ENCODE measurements around the gene FA2H.
"Not testable (repeated sequence)": the region's sequence is repeated elsewhere in the genome, so short reads cannot be mapped to it uniquely, and the experiment has no call there.

Gene FA2H

GRCh38 chr16:74668877-74669276, 105.7 kb downstream of the FA2H start:
- DNase-seq = not testable (repeated sequence)

GRCh38 chr16:74667255-74667700, 107.3 kb downstream of the FA2H start:
- DNase-seq = peak in 1 of 3 experiments; percentile 7

DNA sequence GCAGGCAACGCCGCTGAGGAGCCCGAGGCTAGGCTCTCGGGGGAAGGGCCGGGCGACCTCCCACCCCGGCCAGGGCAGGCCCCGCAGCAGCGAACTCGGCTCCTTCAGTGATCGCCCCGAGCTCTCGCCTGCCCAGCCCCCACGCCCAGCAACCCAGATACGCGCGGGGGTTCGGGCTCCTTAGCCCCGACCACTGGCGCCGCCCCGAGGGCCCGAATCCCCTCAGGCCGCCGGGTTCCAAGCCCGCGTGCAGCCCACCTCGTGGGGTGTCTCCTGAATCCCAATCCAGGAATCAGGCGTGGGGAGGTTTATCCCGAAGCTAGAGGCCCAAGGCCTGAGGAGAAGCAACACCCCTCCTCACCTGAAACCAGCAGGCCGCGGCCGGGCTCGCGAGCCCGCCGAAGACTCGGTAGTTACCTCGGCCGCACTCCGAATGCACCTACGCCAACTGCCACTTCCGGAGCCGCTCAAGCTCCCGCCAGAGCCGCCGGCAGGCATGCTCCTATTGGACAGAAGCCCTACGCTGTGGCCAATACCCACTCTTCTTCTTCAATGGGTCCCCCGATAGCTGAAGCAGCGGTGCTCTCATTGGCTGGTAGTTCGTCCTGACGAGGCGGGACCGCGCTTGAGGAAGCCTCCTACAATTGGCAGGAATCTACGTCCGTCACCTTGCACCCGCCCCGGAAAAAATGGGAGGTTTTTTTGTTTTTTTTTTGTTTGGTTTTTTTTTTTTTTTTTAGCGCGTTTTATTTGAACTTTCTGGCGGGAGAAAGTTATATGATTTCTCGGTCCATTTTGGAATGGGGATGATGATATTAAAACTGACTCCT, 108.0 kb downstream of the FA2H start, which contains the start of gene RFWD3:
RFWD3 (minus strand) TSS at position 453 of the 830 bp plus-strand sequence. CDS start 5,428 bp downstream, outside the sequence.
- DNase-seq = peak; percentile 90 to 98 (median 92)

- no peak for DNase-seq
Measured at GRCh38 chr16:74666010-74666421, 108.6 kb downstream of the FA2H start.
